Skin of body (tissue), 2 donors: ENCODE data around the gene PCP4. TPM values are rescaled to one million over a fixed set of nuclear protein-coding genes. Genes with fewer than 3 reads are reported as not detected.

Experiments
- DNase-seq: peaks from one replicate; lab custom pipeline; 2025; lab: John Stamatoyannopoulos, UW
- total RNA-seq: library from RNA; depleted of rRNA; stranded (reverse); fragments of >200 nt; gene quantifications from one replicate; pipeline ENCODE4 v1.2.3, GENCODE V29; 2014

PCP4 gene
- not detected for total RNA-seq

DNA sequence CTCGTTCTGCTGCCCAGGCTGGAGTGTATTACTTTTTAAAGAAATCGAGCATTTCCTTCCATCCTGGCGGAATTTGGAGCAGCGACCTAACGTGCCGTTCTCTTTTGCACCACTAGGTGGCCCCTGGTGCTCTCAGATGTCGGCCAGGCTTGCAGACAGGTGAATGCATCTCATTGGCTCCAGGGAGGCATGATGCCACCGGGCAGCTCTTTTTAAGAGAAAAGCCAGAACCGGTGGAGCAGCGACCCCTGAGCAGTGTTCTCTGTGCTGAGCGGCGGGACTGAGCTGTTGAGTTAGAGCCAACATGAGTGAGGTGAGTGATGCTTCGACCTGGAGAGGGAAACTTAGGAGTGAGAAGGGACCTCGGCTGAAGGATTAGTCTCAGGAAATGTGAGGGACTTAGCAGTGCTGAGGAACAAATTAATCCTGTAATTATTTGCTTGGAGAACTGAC, at the start of gene PCP4:
TSS of gene PCP4 (plus strand) at position 241 of the 453 bp plus-strand sequence. CDS start at position 305, 64 bp downstream.
- DNase-seq, result no peak

GRCh38 chr21:39818557-39818956, 48.7 kb upstream of the PCP4 start:
- DNase-seq, result no peak

DNA sequence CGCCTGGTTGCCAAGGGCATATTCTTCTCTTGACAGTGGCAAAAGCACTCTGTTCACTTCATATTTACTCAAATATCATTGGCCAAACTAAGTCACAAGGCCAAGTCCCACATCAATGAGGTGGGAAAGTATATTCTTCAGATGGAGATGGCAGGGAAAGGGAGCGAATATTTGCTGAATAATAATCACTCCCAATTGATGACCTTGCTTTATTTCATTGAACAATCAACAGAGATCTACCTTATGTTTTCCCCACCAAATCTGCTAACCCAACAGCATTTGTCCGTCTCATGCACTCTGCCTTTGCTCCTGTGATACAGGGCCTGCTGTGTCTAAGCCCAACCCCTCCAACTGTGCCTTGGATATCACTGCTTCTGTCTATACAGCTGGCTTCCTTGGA, 45.2 kb upstream of the PCP4 start:
- no peak for DNase-seq

- no peak for DNase-seq
Observed at GRCh38 chr21:39825250-39825649, 42.0 kb upstream of the PCP4 start.

DNA sequence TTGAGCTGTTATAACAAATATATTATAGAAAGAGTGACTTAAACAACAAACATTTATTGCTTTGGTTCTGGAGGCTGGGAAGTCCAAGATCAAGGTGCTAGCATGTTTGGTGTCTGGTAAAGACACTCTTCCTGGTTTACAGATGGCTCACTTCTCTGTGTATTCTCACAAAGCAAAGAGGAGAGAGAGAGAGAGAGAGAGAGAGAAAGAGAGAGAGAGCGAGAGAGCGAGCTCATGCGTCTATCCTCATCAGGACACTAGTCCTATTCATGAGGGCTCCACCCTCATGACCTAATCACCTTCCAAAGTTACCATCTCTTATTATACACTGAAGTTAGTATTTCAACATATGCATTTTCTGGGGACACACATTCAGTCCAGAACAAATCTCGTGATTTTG, 32.7 kb upstream of the PCP4 start:
- DNase-seq, result no peak

DNA sequence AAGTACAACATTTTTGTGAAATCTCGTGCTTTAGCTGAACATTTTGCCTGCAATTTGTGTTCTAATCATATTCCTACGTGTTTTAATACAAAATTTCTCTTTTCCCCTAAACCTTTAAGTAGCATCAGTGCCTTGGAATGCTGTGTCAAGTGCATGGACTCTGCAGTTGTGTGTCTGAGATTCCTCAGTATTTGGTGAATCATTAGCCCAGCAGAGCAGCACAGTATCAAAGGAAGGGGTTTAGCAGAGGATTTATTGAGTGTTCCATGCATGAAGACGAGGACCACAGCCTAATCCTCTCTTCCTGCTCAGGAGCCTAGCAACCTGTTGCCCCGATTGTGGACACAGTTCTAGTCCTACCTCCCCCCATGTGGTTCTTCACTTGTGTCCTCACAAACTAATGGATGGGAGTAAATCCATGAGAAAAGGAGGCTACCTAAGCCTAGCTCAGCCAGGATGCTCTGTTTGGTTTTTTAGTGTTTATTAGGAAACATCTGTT, 29.3 kb upstream of the PCP4 start:
- no peak for DNase-seq

DNA sequence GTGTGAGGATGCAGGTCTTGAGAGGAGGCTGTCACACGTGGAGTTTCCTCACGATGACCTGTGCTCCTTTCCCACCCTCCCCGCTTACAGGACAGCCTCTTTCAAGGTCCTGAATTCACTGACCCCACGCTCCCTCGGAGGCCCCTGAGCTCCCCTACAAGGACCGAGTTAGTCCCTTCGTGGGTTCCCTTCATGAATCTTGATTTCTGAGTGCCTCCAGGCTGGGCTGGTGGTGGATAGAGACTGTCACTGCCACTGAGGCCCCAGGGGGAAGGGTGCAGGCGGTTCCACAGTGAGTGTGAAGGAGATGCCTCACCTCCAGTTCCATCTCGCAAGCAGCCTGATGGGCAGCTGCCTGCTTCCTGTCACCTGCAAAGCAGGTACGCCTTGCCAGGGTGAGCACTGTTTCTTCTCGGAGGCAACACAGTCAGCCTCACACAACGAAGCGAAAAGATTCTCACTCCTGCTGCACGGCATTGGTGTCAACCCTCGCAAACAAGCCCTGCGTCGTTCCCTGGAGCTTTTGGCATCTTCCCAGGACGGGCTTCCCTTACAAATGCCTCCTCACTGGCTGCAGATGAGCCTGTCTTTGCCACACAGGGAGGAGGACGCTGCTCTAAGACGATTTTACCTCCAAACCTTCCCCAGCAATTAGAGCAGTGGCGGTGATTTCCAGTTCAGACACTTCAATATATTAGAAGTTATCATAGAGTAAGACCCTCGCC, 26.7 kb upstream of the PCP4 start:
- no peak for DNase-seq

GRCh38 chr21:39842741-39843459, 24.3 kb upstream of the PCP4 start:
- no peak for DNase-seq

DNA sequence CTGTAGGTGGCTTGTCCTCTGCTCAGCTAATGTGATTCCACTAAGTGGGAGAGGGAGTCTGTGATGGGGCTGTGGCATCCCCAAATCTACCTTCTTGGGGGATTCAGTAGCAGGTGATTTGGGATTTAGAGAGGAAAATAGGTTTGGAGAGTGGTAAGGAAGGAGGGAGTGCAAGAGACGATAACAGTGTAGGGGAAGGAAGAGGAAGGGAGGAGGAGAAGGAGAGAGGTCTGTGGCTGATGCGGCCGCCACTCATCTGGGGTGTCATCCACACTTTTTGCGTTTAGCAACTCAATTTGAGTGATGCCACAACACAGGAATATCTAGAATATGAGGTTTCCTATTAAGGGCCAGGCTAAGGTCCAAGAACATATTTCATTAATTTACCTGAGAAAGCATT, 23.8 kb upstream of the PCP4 start:
- no peak for DNase-seq

GRCh38 chr21:39843916-39844315, 23.3 kb upstream of the PCP4 start:
- DNase-seq, result no peak

DNA sequence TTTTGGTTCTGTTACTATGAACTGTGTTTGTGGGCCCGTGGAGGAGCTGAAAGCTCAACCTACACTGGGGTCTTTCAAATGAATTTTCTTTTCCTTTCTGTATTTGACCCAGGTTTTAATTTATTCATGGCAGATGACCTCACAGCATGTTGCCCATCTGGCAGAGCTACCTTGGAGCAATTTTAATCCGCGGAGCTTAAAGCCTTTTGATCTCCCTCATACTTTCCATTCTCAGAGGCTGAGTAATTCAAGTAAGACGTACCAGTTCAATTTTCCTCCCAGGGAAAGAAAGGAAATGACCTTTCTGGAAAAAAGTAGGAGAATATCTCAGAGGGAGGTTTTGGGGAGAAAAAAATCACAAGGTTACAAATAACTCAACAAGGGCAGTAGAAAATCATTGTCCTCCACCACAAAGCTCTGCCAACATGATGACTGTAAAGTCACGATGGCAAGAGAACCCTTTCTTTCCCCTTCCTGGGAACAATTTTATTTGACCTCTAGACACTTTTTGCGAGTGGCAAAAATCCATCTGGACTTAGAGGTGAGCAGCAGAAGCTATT, 21.6 kb upstream of the PCP4 start:
- DNase-seq, result no peak

- no peak for DNase-seq
Observed at GRCh38 chr21:39847877-39848276, 19.4 kb upstream of the PCP4 start.

GRCh38 chr21:39849014-39849655, 18.1 kb upstream of the PCP4 start:
- DNase-seq, result no peak

DNA sequence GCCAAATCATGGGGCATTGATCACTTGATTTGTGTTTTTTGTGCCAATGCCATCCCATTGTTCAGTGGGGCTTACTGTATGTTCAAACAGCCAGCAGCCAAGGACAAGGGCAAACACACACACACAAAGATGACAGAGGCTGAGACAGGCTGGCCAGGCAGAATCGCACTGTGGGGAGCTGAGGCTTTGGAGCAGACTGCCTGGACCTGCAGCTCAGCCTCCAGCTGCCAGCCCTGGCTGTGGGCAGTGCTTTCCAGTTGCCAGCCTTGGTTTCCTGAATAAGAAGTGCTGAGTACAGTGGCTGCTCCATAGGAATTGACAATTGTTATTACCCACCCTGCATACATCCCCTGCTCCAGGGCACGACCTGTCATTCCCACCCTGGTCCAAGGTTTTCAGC, 16.9 kb upstream of the PCP4 start:
- no peak for DNase-seq

DNA sequence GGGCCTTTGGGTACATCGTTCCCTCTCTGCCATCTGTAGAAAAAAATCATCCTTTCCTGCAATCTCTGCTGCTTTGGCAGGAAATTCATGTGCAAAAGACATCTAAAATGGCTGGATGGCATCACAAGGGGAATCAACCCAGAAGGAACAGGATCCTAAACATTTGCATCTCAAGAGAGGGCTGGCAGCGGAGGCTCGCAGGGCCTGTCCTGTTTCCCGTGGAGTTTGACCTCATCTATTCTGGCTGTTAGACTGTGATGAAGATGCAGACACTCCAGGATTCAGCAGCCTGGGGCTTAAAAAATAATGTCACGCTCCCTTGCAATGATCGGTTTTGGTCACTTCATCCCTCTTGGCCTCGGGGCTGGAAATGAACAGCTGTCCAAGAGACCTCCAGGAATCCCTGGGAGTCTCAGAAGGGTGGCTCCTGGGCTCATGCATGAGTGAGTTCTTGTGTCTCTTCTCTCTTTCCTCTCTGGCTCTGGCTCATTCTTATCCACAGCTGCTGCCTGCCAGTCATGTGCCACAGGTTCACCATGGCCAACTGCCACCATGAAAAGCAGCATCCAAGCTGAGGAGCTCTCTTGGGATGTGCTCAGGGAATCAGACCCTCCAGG, 16.1 kb upstream of the PCP4 start:
- no peak for DNase-seq

DNA sequence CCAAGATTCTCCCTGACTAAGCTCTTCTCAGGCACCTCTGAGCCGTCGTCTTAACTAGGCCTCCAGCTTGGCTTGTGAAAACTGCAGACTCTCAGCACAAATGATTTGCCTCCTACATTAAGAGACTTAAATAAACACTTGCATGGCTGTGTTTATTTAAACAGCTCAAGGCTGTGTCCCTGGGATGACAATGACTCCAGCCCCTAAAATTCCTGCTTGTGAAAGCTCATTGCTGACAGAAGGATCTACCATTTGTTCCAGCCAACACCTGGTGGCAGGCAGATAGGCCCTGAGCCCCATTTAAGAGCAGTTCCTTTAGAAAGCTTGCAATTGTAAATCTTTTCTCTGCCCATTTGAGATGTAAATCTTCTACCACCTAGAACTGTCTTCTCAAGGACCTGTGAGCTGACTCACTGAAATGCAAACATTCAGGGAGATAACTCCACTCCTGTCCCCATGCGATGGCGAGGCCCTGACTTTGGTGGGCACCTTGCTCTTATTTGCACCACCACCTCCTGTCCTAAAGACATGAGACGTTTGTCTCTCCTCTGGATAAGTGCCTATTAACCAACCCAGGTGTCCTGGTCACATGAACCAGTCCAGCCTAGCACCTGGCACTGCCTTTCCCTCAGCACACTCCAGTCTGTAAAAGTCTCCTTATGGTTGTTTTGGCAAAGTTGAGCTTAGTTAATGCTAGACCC, 15.1 kb upstream of the PCP4 start:
- DNase-seq, result no peak

DNA sequence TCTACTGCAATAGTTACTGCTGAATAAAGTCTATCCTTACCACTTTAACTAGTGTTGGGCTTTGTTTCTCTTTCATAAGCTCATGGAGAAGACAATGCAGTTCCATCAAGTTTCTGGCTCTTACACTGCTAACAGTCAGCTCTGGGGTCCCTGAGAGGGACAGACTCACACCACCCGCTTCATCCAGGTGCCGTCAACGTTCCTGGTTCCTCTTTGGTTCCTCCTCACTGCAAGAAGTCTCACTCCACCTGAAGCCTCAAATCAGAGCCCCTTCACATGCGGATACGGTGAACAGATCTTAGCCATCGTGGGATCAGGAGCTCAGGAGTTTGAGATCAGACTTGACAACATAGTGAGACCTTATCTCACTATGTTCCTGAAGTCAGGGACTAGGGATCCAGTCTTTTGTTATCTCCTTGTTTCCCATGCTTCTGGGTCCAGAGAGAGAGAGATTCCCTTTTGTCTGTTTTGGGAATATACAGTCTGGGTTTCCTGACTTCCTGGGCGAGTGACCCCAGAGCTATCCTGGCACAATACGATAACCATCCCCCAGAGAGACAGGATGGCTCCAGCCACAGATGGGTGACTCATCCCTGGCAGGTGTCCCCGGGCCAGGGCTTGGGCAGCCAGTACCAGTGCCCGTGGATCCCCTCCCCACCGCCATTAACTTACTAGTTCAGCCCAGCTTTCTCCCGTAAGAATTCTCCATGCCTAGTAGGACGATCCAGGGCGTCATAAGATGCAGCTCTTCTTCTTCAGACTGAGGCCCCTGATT, 14.3 kb upstream of the PCP4 start:
- DNase-seq, result no peak

- DNase-seq, result no peak
Observed at GRCh38 chr21:39854572-39854971, 12.7 kb upstream of the PCP4 start.

DNA sequence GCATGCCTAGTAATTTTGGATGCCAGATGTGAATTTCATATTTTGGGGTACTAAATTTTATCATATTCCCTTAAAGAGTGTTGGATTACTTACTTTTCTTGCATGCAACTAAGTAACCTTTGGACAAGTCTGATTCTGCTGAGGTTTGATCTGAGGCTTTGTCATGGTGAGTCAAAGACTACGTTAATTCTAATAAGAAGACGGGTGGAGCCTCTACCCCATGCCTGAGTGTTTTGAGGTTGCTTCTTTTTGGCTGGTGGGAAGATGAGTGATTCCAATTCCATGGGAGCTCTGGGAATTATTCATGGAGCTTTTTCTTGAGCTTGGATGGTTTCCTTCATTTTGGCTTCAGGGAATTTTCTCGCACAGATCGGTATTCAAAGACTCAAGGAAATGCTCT, 11.6 kb upstream of the PCP4 start:
- no peak for DNase-seq

DNA sequence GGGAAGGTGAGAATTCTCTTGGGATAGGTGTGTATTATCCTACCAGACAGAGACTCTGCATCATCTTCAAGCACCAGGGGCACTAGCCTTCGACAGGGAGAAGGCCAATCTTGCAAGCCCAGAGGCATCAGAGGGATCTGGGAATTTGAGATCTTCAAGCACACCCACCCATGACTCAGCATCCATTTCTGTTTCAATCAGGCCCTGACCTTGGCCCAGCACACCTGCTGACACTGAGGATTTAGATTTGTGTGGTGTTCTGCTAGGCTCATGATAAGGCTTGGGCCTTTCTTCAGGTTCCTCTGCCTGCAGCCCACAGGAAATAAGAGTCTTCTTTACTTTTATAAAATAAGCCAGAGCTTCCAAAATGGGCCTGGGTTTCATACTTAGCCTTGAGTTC, 6.6 kb upstream of the PCP4 start:
- no peak for DNase-seq
